HFFc6 (cell line): ENCODE measurements around the gene AFAP1L1. TPM values are rescaled to one million over a fixed set of nuclear protein-coding genes. Genes with fewer than 3 reads are reported as not detected.

Experiments used
- DNase-seq: peaks from one replicate; pipeline ENCODE4 v3.0.0-alpha.2; 2018
- H3K27ac Mint-ChIP-seq: 2 replicates; pipeline ENCODE4 v1.8.0; 2020; ENCODE audit warnings: mild to moderate bottlenecking, mixed read lengths
- H3K27me3 Mint-ChIP-seq: 2 replicates; pipeline ENCODE4 v1.8.0; 2021; ENCODE audit warnings: mild to moderate bottlenecking, moderate library complexity, mixed read lengths; ENCODE audit not compliant: insufficient read depth
- H3K36me3 Mint-ChIP-seq: 2 replicates; pipeline ENCODE4 v1.8.0; 2021; ENCODE audit warnings: low read depth, mixed read lengths
- H3K4me1 Mint-ChIP-seq: 2 replicates; pipeline ENCODE4 v1.8.0; 2020; ENCODE audit warnings: low read depth, mixed read lengths
- H3K4me3 Mint-ChIP-seq: 2 replicates; pipeline ENCODE4 v1.8.0; 2020; ENCODE audit warnings: mild to moderate bottlenecking, moderate library complexity, mixed read lengths
- H3K9me3 Mint-ChIP-seq: 2 replicates; pipeline ENCODE4 v1.8.0; 2020; ENCODE audit warnings: mild to moderate bottlenecking, mixed read lengths
- CTCF ChIP-seq: fragments of 200-600 bp; sonication (generic); IDR thresholded peaks from 2 replicates; pipeline ENCODE4 v1.5.0; 2021; ENCODE audit warnings: antibody characterized with exemption, mild to moderate bottlenecking
- total RNA-seq, 6 experiments: library from RNA; stranded (reverse); fragmentation: NEBNext Ultra II Directional; extraction: Animal tissue kit (Norgen Biotek cat#: 25700); gene quantifications; 2 replicates in 1 of 6; 3 replicates in 5 of 6; pipeline ENCODE4 v1.2.3, GENCODE V29; 2021

The AFAP1L1 gene
- total RNA-seq, 6 experiments from 2014 or later, result 3.2 to 7.5 (median 5.4) TPM

GRCh38 chr5:149280124-149280523 lies 8.5 kb downstream of the AFAP1L1 start:
- no peak for DNase-seq
- Mint-ChIP-seq H3K4me1 (peaks cover 24% of the 10 kb centered on the region), H3K9me3 (no peaks in the 10 kb centered on the region), H3K27me3 (no peaks in the 10 kb centered on the region; the same call in 1 of the 2 replicates), H3K36me3 (no peaks in the 10 kb centered on the region; the same call in 1 of the 2 replicates), H3K27ac (no peak overlapping the region), H3K4me3 (no peak overlapping the region)
- TF ChIP-seq CTCF, result peak; percentile 14; the same call in 1 of the 2 replicates

GRCh38 chr5:149280802-149281201 lies 9.1 kb downstream of the AFAP1L1 start:
- TF ChIP-seq CTCF, result no peak
- no peaks in the 10 kb centered on the region; the same call in 1 of the 2 replicates for H3K36me3 Mint-ChIP-seq
- DNase-seq, result no peak
- no peaks in the 10 kb centered on the region for H3K9me3 Mint-ChIP-seq
- H3K27me3 Mint-ChIP-seq, result no peaks in the 10 kb centered on the region; the same call in none of the 2 replicates
- H3K4me3 Mint-ChIP-seq, result no peak overlapping the region
- H3K27ac Mint-ChIP-seq, result no peak overlapping the region
- H3K4me1 Mint-ChIP-seq, result peaks cover 21% of the 10 kb centered on the region

- no peak for DNase-seq
These were observed 10.6 kb downstream of the AFAP1L1 start for GRCh38 chr5:149282027-149282965.

GRCh38 chr5:149282966-149283332 lies 11.3 kb downstream of the AFAP1L1 start:
- TF ChIP-seq CTCF, result no peak
- Mint-ChIP-seq H3K36me3 (no peaks in the 10 kb centered on the region; the same call in 1 of the 2 replicates), H3K9me3 (no peaks in the 10 kb centered on the region), H3K27ac (no peak overlapping the region), H3K4me1 (peaks cover 21% of the 10 kb centered on the region), H3K4me3 (no peak overlapping the region), H3K27me3 (no peaks in the 10 kb centered on the region; the same call in none of the 2 replicates)
- DNase-seq, result no peak

More at GRCh38 chr5:149282027-149282965, 10.6 kb downstream of the AFAP1L1 start:
- H3K4me3 Mint-ChIP-seq, result no peak overlapping the region
- peaks cover 21% of the 10 kb centered on the region for H3K4me1 Mint-ChIP-seq
- no peaks in the 10 kb centered on the region; the same call in none of the 2 replicates for H3K27me3 Mint-ChIP-seq
- no peaks in the 10 kb centered on the region; the same call in 1 of the 2 replicates for H3K36me3 Mint-ChIP-seq
- TF ChIP-seq CTCF, result no peak
- H3K27ac Mint-ChIP-seq, result no peak overlapping the region
- H3K9me3 Mint-ChIP-seq, result no peaks in the 10 kb centered on the region

GRCh38 chr5:149283626-149284480 lies 12.2 kb downstream of the AFAP1L1 start:
- H3K9me3 Mint-ChIP-seq, result no peaks in the 10 kb centered on the region
- H3K27ac Mint-ChIP-seq, result no peak overlapping the region
- no peaks in the 10 kb centered on the region; the same call in none of the 2 replicates for H3K27me3 Mint-ChIP-seq
- H3K36me3 Mint-ChIP-seq, result no peaks in the 10 kb centered on the region
- no peak for TF ChIP-seq CTCF
- no peak overlapping the region for H3K4me3 Mint-ChIP-seq
- peaks cover 21% of the 10 kb centered on the region for H3K4me1 Mint-ChIP-seq
- DNase-seq, result no peak
